Measurements from ENCODE around the gene RELN. TPM values are rescaled to one million over a fixed set of nuclear protein-coding genes. Genes with fewer than 3 reads are reported as not detected.

The RELN gene
- total RNA-seq, 1 donor from 2014 or later = 0.19 TPM

GRCh38 chr7:103765901-103766300 lies 223.6 kb downstream of the RELN start:
- Mint-ChIP-seq H3K4me3 (ENCODE audit: unreplicated experiment) (no peak overlapping the region), H3K27ac (ENCODE audit: unreplicated experiment) (no peak overlapping the region), H3K36me3 (ENCODE audit: unreplicated experiment) (no peaks in the 10 kb centered on the region), H3K9me3 (ENCODE audit: unreplicated experiment) (no peaks in the 10 kb centered on the region), H3K4me1 (ENCODE audit: unreplicated experiment) (no peaks in the 10 kb centered on the region), H3K27me3 (ENCODE audit: unreplicated experiment) (no peaks in the 10 kb centered on the region)
- no peak for DNase-seq (ENCODE audit: extremely low spot score, unreplicated experiment)
- no peak for TF ChIP-seq CTCF (IDR thresholded peaks at IDR 0.05)

GRCh38 chr7:103764901-103765300 lies 224.6 kb downstream of the RELN start:
- Mint-ChIP-seq H3K9me3 (ENCODE audit: unreplicated experiment) (no peaks in the 10 kb centered on the region), H3K27me3 (ENCODE audit: unreplicated experiment) (no peaks in the 10 kb centered on the region), H3K36me3 (ENCODE audit: unreplicated experiment) (no peaks in the 10 kb centered on the region), H3K4me1 (ENCODE audit: unreplicated experiment) (no peaks in the 10 kb centered on the region), H3K27ac (ENCODE audit: unreplicated experiment) (no peak overlapping the region), H3K4me3 (ENCODE audit: unreplicated experiment) (no peak overlapping the region)
- TF ChIP-seq CTCF (IDR thresholded peaks at IDR 0.05) = no peak
- no peak for DNase-seq (ENCODE audit: extremely low spot score, unreplicated experiment)

- Mint-ChIP-seq H3K9me3 (ENCODE audit: unreplicated experiment) (no peaks in the 10 kb centered on the region), H3K27me3 (ENCODE audit: unreplicated experiment) (no peaks in the 10 kb centered on the region), H3K27ac (ENCODE audit: unreplicated experiment) (no peak overlapping the region), H3K36me3 (ENCODE audit: unreplicated experiment) (no peaks in the 10 kb centered on the region), H3K4me3 (ENCODE audit: unreplicated experiment) (no peak overlapping the region), H3K4me1 (ENCODE audit: unreplicated experiment) (no peaks in the 10 kb centered on the region)
- no peak for TF ChIP-seq CTCF (IDR thresholded peaks at IDR 0.05)
- no peak for DNase-seq (ENCODE audit: extremely low spot score, unreplicated experiment)
These were observed 226.6 kb downstream of the RELN start for GRCh38 chr7:103762877-103763276.

GRCh38 chr7:103762065-103762760 lies 227.2 kb downstream of the RELN start:
- H3K27ac Mint-ChIP-seq (ENCODE audit: unreplicated experiment) = no peak overlapping the region
- no peak for DNase-seq (ENCODE audit: extremely low spot score, unreplicated experiment)
- H3K4me1 Mint-ChIP-seq (ENCODE audit: unreplicated experiment) = no peaks in the 10 kb centered on the region
- no peaks in the 10 kb centered on the region for H3K36me3 Mint-ChIP-seq (ENCODE audit: unreplicated experiment)
- H3K27me3 Mint-ChIP-seq (ENCODE audit: unreplicated experiment) = no peaks in the 10 kb centered on the region
- no peak for TF ChIP-seq CTCF (IDR thresholded peaks at IDR 0.05)
- H3K9me3 Mint-ChIP-seq (ENCODE audit: unreplicated experiment) = no peaks in the 10 kb centered on the region
- H3K4me3 Mint-ChIP-seq (ENCODE audit: unreplicated experiment) = no peak overlapping the region

GRCh38 chr7:103752995-103753394 lies 236.5 kb downstream of the RELN start:
- Mint-ChIP-seq H3K27me3 (ENCODE audit: unreplicated experiment) (no peaks in the 10 kb centered on the region), H3K4me1 (ENCODE audit: unreplicated experiment) (no peaks in the 10 kb centered on the region), H3K4me3 (ENCODE audit: unreplicated experiment) (no peak overlapping the region), H3K9me3 (ENCODE audit: unreplicated experiment) (no peaks in the 10 kb centered on the region), H3K27ac (ENCODE audit: unreplicated experiment) (no peak overlapping the region), H3K36me3 (ENCODE audit: unreplicated experiment) (no peaks in the 10 kb centered on the region)
- TF ChIP-seq CTCF (IDR thresholded peaks at IDR 0.05) = peak; percentile 20
- DNase-seq (ENCODE audit: extremely low spot score, unreplicated experiment) = no peak
